HCT116 (cell line): Measurements from ENCODE around the gene RNASE8.

Experiments
- CBX3 ChIP-seq: IDR thresholded peaks from 2 replicates; pipeline ENCODE4 v1.6.1; 2012; ENCODE audit warnings: low read depth
- CEBPB ChIP-seq: IDR thresholded peaks from 2 replicates; pipeline ENCODE4 v1.6.1; 2012; ENCODE audit warnings: low read depth
- ELF1 ChIP-seq: IDR thresholded peaks from 2 replicates; pipeline ENCODE4 v1.6.1; 2012; ENCODE audit warnings: low read depth, borderline replicate concordance
- EZH2 ChIP-seq: fragments of 200-600 bp; sonication (generic); IDR thresholded peaks from 2 replicates; pipeline ENCODE4 v1.6.1; 2017; ENCODE audit warnings: antibody characterized with exemption, mixed run types
- POLR2A ChIP-seq: IDR thresholded peaks from 2 replicates; pipeline ENCODE4 v1.7.0; 2011; ENCODE audit warnings: borderline replicate concordance; ENCODE audit not compliant: insufficient read depth, insufficient read length; ENCODE audit errors: extremely low read depth
- POLR2AphosphoS5 ChIP-seq: IDR thresholded peaks from 2 replicates; pipeline ENCODE4 v1.6.1; 2011; ENCODE audit warnings: mild to moderate bottlenecking, low read depth, low read length, moderate library complexity
- RAD21 ChIP-seq: IDR thresholded peaks from 2 replicates; pipeline ENCODE4 v1.6.1; 2012; ENCODE audit warnings: low read depth, mild to moderate bottlenecking
- YY1 ChIP-seq: IDR thresholded peaks from 2 replicates; pipeline ENCODE4 v1.6.1; 2011; ENCODE audit warnings: low read length, low read depth, moderate library complexity, mild to moderate bottlenecking; ENCODE audit not compliant: insufficient replicate concordance; ENCODE audit errors: extremely low read depth
- ZNF274 ChIP-seq: fragments of 200-500 bp; sonication (Bioruptor generic); IDR thresholded peaks from 2 replicates; pipeline ENCODE4 v1.6.1; 2014; ENCODE audit warnings: mild to moderate bottlenecking, low read depth, low read length, inconsistent platforms
- TF ChIP-seq, protein P1 (sequence below), 3 experiments: fragments of 200-600 bp in 1 of 3; sonication (generic) in 1 of 3; IDR thresholded peaks in 2 of 3; conservative IDR thresholded peaks in 1 of 3; 2 replicates each; pipeline ENCODE4 v1.5.1; 2012 to 2017; ENCODE audit warnings: low read depth in 2 of 3, low read length in 2 of 3, antibody characterized with exemption in 1 of 3, borderline replicate concordance in 1 of 3, control low read depth in 1 of 3, mild to moderate bottlenecking in 1 of 3, mixed read lengths in 1 of 3, mixed run types in 1 of 3, moderate library complexity in 1 of 3; ENCODE audit not compliant: insufficient read depth in 1 of 3
- TF ChIP-seq, protein P2 (sequence below): IDR thresholded peaks from 2 replicates; pipeline ENCODE4 v1.6.1; 2012
- TF ChIP-seq, protein P3 (sequence below): IDR thresholded peaks from 2 replicates; pipeline ENCODE4 v1.6.1; 2012; ENCODE audit warnings: low read depth
- TF ChIP-seq, protein P4 (sequence below): IDR thresholded peaks from 2 replicates; pipeline ENCODE4 v1.6.1; 2012

DNA sequence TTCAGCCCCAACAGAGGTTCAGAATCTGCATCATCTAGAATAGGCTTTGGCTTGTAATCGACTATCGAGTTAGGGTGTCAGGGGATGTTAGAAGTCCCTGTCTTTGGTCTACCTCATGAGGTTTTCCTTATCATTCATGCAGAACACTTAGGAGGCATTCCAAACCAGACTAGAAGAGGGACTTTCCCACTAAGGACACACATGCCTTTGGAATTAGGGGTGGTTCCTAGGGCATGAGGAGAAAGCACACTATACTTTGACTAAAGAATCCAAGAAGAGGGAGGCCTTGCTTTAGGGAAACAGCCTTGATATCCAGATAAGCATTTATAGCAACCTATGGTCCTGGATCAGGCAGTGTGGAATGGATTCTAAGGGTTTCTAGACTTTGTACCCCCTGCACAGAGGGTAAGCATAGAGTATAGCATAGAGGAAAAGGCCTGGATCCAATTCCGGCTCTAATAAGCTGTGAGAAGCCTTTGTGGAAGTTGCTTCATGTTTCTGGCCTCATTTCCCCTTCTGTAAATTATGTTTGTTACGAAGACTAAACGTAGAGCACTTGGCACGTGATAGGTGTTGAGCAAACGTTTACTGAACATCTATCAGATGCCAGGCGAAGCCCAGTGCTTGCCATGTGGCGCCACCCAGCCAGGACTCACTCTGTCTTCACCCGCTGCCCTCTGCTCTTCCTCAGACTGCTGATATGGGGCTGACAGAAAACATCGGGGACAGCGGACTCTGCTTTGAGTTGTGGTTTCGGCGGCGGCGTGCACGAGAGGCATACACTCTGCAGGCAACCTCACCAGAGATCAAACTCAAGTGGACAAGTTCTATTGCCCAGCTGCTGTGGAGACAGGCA is 27.6 kb downstream of the RNASE8 start:
- TF ChIP-seq, protein P1, sequence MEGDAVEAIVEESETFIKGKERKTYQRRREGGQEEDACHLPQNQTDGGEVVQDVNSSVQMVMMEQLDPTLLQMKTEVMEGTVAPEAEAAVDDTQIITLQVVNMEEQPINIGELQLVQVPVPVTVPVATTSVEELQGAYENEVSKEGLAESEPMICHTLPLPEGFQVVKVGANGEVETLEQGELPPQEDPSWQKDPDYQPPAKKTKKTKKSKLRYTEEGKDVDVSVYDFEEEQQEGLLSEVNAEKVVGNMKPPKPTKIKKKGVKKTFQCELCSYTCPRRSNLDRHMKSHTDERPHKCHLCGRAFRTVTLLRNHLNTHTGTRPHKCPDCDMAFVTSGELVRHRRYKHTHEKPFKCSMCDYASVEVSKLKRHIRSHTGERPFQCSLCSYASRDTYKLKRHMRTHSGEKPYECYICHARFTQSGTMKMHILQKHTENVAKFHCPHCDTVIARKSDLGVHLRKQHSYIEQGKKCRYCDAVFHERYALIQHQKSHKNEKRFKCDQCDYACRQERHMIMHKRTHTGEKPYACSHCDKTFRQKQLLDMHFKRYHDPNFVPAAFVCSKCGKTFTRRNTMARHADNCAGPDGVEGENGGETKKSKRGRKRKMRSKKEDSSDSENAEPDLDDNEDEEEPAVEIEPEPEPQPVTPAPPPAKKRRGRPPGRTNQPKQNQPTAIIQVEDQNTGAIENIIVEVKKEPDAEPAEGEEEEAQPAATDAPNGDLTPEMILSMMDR (IDR thresholded peaks at IDR 0.05 in 2 of 3, conservative IDR thresholded peaks at IDR 0.05 in 1 of 3; ENCODE audit: borderline replicate concordance in 1 of 3, insufficient read depth in 1 of 3, low read depth in 2 of 3, low read length in 2 of 3) = no peak
- no peak for TF ChIP-seq POLR2AphosphoS5
- TF ChIP-seq YY1 = no peak
- no peak for TF ChIP-seq EZH2
- TF ChIP-seq, protein P2, sequence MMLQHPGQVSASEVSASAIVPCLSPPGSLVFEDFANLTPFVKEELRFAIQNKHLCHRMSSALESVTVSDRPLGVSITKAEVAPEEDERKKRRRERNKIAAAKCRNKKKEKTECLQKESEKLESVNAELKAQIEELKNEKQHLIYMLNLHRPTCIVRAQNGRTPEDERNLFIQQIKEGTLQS = no peak
- TF ChIP-seq CEBPB = no peak
- no peak for TF ChIP-seq CBX3
- no peak for TF ChIP-seq POLR2A
- TF ChIP-seq, protein P3, sequence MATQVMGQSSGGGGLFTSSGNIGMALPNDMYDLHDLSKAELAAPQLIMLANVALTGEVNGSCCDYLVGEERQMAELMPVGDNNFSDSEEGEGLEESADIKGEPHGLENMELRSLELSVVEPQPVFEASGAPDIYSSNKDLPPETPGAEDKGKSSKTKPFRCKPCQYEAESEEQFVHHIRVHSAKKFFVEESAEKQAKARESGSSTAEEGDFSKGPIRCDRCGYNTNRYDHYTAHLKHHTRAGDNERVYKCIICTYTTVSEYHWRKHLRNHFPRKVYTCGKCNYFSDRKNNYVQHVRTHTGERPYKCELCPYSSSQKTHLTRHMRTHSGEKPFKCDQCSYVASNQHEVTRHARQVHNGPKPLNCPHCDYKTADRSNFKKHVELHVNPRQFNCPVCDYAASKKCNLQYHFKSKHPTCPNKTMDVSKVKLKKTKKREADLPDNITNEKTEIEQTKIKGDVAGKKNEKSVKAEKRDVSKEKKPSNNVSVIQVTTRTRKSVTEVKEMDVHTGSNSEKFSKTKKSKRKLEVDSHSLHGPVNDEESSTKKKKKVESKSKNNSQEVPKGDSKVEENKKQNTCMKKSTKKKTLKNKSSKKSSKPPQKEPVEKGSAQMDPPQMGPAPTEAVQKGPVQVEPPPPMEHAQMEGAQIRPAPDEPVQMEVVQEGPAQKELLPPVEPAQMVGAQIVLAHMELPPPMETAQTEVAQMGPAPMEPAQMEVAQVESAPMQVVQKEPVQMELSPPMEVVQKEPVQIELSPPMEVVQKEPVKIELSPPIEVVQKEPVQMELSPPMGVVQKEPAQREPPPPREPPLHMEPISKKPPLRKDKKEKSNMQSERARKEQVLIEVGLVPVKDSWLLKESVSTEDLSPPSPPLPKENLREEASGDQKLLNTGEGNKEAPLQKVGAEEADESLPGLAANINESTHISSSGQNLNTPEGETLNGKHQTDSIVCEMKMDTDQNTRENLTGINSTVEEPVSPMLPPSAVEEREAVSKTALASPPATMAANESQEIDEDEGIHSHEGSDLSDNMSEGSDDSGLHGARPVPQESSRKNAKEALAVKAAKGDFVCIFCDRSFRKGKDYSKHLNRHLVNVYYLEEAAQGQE = no peak
- TF ChIP-seq ELF1 = no peak
- TF ChIP-seq ZNF274 = no peak
- TF ChIP-seq RAD21 = no peak
- TF ChIP-seq, protein P4, sequence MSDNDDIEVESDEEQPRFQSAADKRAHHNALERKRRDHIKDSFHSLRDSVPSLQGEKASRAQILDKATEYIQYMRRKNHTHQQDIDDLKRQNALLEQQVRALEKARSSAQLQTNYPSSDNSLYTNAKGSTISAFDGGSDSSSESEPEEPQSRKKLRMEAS = no peak
